Chondrocyte (in vitro differentiated cells): Measurements from ENCODE around the gene SPNS1. TPM values are rescaled to one million over a fixed set of nuclear protein-coding genes. Genes with fewer than 3 reads are reported as not detected.

Experiments
- DNase-seq: peaks from one replicate; pipeline ENCODE4 v3.0.0; 2021; ENCODE audit warnings: mixed read lengths, low spot score
- H3K27ac Mint-ChIP-seq: one replicate; pipeline ENCODE4 v1.8.0; 2021; ENCODE audit warnings: mild to moderate bottlenecking, moderate library complexity, mixed read lengths; ENCODE audit not compliant: unreplicated experiment
- H3K27me3 Mint-ChIP-seq: 2 replicates; pipeline ENCODE4 v1.8.0; 2021; ENCODE audit warnings: low read depth, mixed read lengths
- H3K36me3 Mint-ChIP-seq: 2 replicates; pipeline ENCODE4 v1.8.0; 2021; ENCODE audit warnings: low read depth, mixed read lengths
- H3K4me1 Mint-ChIP-seq: 2 replicates; pipeline ENCODE4 v1.8.0; 2021; ENCODE audit warnings: low read depth, mild to moderate bottlenecking, mixed read lengths
- H3K4me3 Mint-ChIP-seq: one replicate; pipeline ENCODE4 v1.8.0; 2021; ENCODE audit warnings: mild to moderate bottlenecking, moderate library complexity, mixed read lengths; ENCODE audit not compliant: unreplicated experiment
- H3K9me3 Mint-ChIP-seq: 2 replicates; pipeline ENCODE4 v1.8.0; 2021; ENCODE audit warnings: low read depth, mixed read lengths
- CTCF ChIP-seq: fragments of 200-600 bp; sonication (generic); IDR thresholded peaks from 2 replicates; pipeline ENCODE4 v1.5.0; 2021; ENCODE audit warnings: antibody characterized with exemption, mild to moderate bottlenecking, moderate library complexity
- total RNA-seq: library from RNA; stranded (reverse); gene quantifications from 3 replicates; pipeline ENCODE4 v1.2.1, GENCODE V29; 2021

Gene SPNS1
- total RNA-seq, 1 donor from 2014 or later, result 60.8 TPM

- DNase-seq, result no peak
- TF ChIP-seq CTCF, result no peak
- peaks cover 26% of the 10 kb centered on the region for H3K36me3 Mint-ChIP-seq
- no peaks in the 10 kb centered on the region for H3K27me3 Mint-ChIP-seq
- no peaks in the 10 kb centered on the region for H3K4me1 Mint-ChIP-seq
- H3K9me3 Mint-ChIP-seq, result peaks cover 6% of the 10 kb centered on the region
- no peak overlapping the region for H3K27ac Mint-ChIP-seq
- H3K4me3 Mint-ChIP-seq, result no peak overlapping the region
These were observed 15.9 kb downstream of the SPNS1 start for GRCh38 chr16:28990375-28991040.

GRCh38 chr16:28991687-28992086 is 17.1 kb downstream of the SPNS1 start:
- TF ChIP-seq CTCF, result no peak
- Mint-ChIP-seq H3K4me3 (no peak overlapping the region), H3K27ac (no peak overlapping the region), H3K27me3 (no peaks in the 10 kb centered on the region), H3K4me1 (no peaks in the 10 kb centered on the region), H3K36me3 (peaks cover 18% of the 10 kb centered on the region), H3K9me3 (peaks cover 6% of the 10 kb centered on the region)
- DNase-seq, result no peak

GRCh38 chr16:28992496-28992895 is 17.9 kb downstream of the SPNS1 start:
- no peaks in the 10 kb centered on the region for H3K4me1 Mint-ChIP-seq
- no peak overlapping the region for H3K27ac Mint-ChIP-seq
- TF ChIP-seq CTCF, result no peak
- peaks cover 2% of the 10 kb centered on the region for H3K27me3 Mint-ChIP-seq
- peaks cover under 1% of the 10 kb centered on the region for H3K9me3 Mint-ChIP-seq
- H3K4me3 Mint-ChIP-seq, result no peak overlapping the region
- peaks cover 12% of the 10 kb centered on the region for H3K36me3 Mint-ChIP-seq
- DNase-seq, result no peak

- Mint-ChIP-seq H3K4me1 (no peaks in the 10 kb centered on the region), H3K27me3 (peaks cover 8% of the 10 kb centered on the region), H3K27ac (no peak overlapping the region), H3K4me3 (no peak overlapping the region), H3K9me3 (no peaks in the 10 kb centered on the region), H3K36me3 (peaks cover 2% of the 10 kb centered on the region)
- no peak for DNase-seq
- no peak for TF ChIP-seq CTCF
These were observed 24.3 kb downstream of the SPNS1 start for GRCh38 chr16:28998837-28999236.

- no peaks in the 10 kb centered on the region for H3K4me1 Mint-ChIP-seq
- peaks cover 2% of the 10 kb centered on the region for H3K36me3 Mint-ChIP-seq
- H3K27me3 Mint-ChIP-seq, result peaks cover 9% of the 10 kb centered on the region
- H3K27ac Mint-ChIP-seq, result no peak overlapping the region
- H3K4me3 Mint-ChIP-seq, result no peak overlapping the region
- DNase-seq, result no peak
- no peaks in the 10 kb centered on the region for H3K9me3 Mint-ChIP-seq
- TF ChIP-seq CTCF, result no peak
These were observed 25.0 kb downstream of the SPNS1 start for GRCh38 chr16:28999577-28999976.
